Progenitor cell of endocrine pancreas (in vitro differentiated cells): ENCODE results near the gene TMED9. TPM values are rescaled to one million over a fixed set of nuclear protein-coding genes. Genes with fewer than 3 reads are reported as not detected.

Experiments
- DNase-seq: peaks from one replicate; pipeline ENCODE4 v3.0.0; 2021; ENCODE audit warnings: low spot score; ENCODE audit not compliant: unreplicated experiment
- H3K27ac Mint-ChIP-seq: 2 replicates; pipeline ENCODE4 v1.8.0; 2021; ENCODE audit warnings: mild to moderate bottlenecking, moderate library complexity, mixed read lengths
- H3K27me3 Mint-ChIP-seq: 2 replicates; pipeline ENCODE4 v1.8.0; 2021; ENCODE audit warnings: mixed read lengths
- H3K36me3 Mint-ChIP-seq: 2 replicates; pipeline ENCODE4 v1.8.0; 2022; ENCODE audit warnings: mixed read lengths; ENCODE audit not compliant: insufficient read depth
- H3K4me1 Mint-ChIP-seq: 2 replicates; pipeline ENCODE4 v1.8.0; 2021; ENCODE audit warnings: low read depth, mixed read lengths
- H3K4me3 Mint-ChIP-seq: 2 replicates; pipeline ENCODE4 v1.8.0; 2021; ENCODE audit warnings: low read depth, mild to moderate bottlenecking, moderate library complexity, mixed read lengths
- H3K9me3 Mint-ChIP-seq: 2 replicates; pipeline ENCODE4 v1.8.0; 2021; ENCODE audit warnings: low read depth, mixed read lengths
- CTCF ChIP-seq: fragments of 200-600 bp; sonication (generic); IDR thresholded peaks from one replicate; pipeline ENCODE4 v1.5.0; 2021; ENCODE audit warnings: antibody characterized with exemption, mild to moderate bottlenecking; ENCODE audit not compliant: unreplicated experiment
- total RNA-seq: library from RNA; stranded (reverse); gene quantifications from 2 replicates; pipeline ENCODE4 v1.2.1, GENCODE V29; 2021

Gene TMED9
- total RNA-seq, 1 donor from 2014 or later, result 170 TPM

- no peak for DNase-seq
- no peaks in the 10 kb centered on the region for H3K9me3 Mint-ChIP-seq
- H3K36me3 Mint-ChIP-seq, result peaks cover 4% of the 10 kb centered on the region
- no peak overlapping the region for H3K27ac Mint-ChIP-seq
- H3K27me3 Mint-ChIP-seq, result no peaks in the 10 kb centered on the region
- no peak for TF ChIP-seq CTCF
- H3K4me1 Mint-ChIP-seq, result peaks cover 17% of the 10 kb centered on the region
- H3K4me3 Mint-ChIP-seq, result no peak overlapping the region
Measured at GRCh38 chr5:177602458-177602830, 10.4 kb downstream of the TMED9 start.

GRCh38 chr5:177603631-177604030 lies 11.6 kb downstream of the TMED9 start:
- Mint-ChIP-seq H3K36me3 (peaks cover 2% of the 10 kb centered on the region), H3K9me3 (no peaks in the 10 kb centered on the region), H3K27ac (no peak overlapping the region), H3K4me1 (peaks cover 14% of the 10 kb centered on the region), H3K27me3 (no peaks in the 10 kb centered on the region), H3K4me3 (no peak overlapping the region)
- TF ChIP-seq CTCF, result no peak
- no peak for DNase-seq

- TF ChIP-seq CTCF, result no peak
- DNase-seq, result no peak
- Mint-ChIP-seq H3K4me1 (peaks cover 12% of the 10 kb centered on the region), H3K27me3 (no peaks in the 10 kb centered on the region), H3K27ac (no peak overlapping the region), H3K4me3 (no peak overlapping the region), H3K9me3 (no peaks in the 10 kb centered on the region), H3K36me3 (peaks cover 2% of the 10 kb centered on the region)
Measured at GRCh38 chr5:177604116-177604521, 12.1 kb downstream of the TMED9 start.

- no peak for DNase-seq
- Mint-ChIP-seq H3K27ac (no peak overlapping the region), H3K9me3 (no peaks in the 10 kb centered on the region), H3K27me3 (no peaks in the 10 kb centered on the region), H3K4me1 (peaks cover 12% of the 10 kb centered on the region), H3K4me3 (no peak overlapping the region), H3K36me3 (peaks cover 2% of the 10 kb centered on the region)
- TF ChIP-seq CTCF, result no peak
Measured at GRCh38 chr5:177604656-177605055, 12.7 kb downstream of the TMED9 start.

GRCh38 chr5:177605078-177605477 lies 13.1 kb downstream of the TMED9 start:
- H3K4me3 Mint-ChIP-seq, result no peak overlapping the region
- TF ChIP-seq CTCF, result no peak
- DNase-seq, result no peak
- H3K4me1 Mint-ChIP-seq, result peaks cover 12% of the 10 kb centered on the region
- H3K36me3 Mint-ChIP-seq, result peaks cover 2% of the 10 kb centered on the region
- H3K27ac Mint-ChIP-seq, result no peak overlapping the region
- H3K27me3 Mint-ChIP-seq, result no peaks in the 10 kb centered on the region
- no peaks in the 10 kb centered on the region for H3K9me3 Mint-ChIP-seq
